Motor neuron (in vitro differentiated cells): Measurements from ENCODE around the gene MYH6. TPM values are rescaled to one million over a fixed set of nuclear protein-coding genes. Genes with fewer than 3 reads are reported as not detected.

Experiments used
- ATAC-seq, 8 experiments: fragments of 200-7000 bp; cut with Tn5 transposase; replicated peaks in 6 of 8; 2 replicates each; pipeline ENCODE4 v1.8.0; 2021; ENCODE audit warnings: mild to moderate bottlenecking in 8 of 8, moderate library complexity in 8 of 8
- H3K27ac ChIP-seq, 2 donors: fragments of 250-450 bp; sonication (Bioruptor Pico); 2 replicates each; pipeline ENCODE4 v1.9.0; 2021; ENCODE audit warnings: antibody characterized with exemption in 2 of 2, mild to moderate bottlenecking in 2 of 2, moderate library complexity in 1 of 2
- H3K4me1 ChIP-seq, 2 donors: fragments of 250-450 bp; sonication (Bioruptor Pico); replicated peaks in 1 of 2; 2 replicates each; pipeline ENCODE4 v1.6.1; 2021; ENCODE audit warnings: antibody characterized with exemption in 2 of 2, mild to moderate bottlenecking in 2 of 2, moderate library complexity in 1 of 2
- H3K4me3 ChIP-seq, 5 donors: fragments of 250-450 bp; sonication (Bioruptor Pico); 2 replicates each; pipeline ENCODE4 v1.9.0; 2021; ENCODE audit warnings: antibody characterized with exemption in 5 of 5, mild to moderate bottlenecking in 5 of 5, moderate library complexity in 4 of 5
- WGBS, 10 experiments: fragments of 450-650 bp; shearing (Covaris generic); methylation state at CpG; one replicate each; pipeline ENCODE4 v1.0.0; 2022; 5-methylcytosine and 5-hydroxymethylcytosine counted together
- in situ Hi-C, 9 experiments: fragments of 400-800 bp; cut with MboI; loops; one replicate each; pipeline ENCODE4 v1.15.0; 2021; ENCODE audit warnings: low sequenced_read_pairs in 9 of 9, low pct_unique_long_range_greater_than_20kb in 2 of 9; ENCODE audit not compliant: unreplicated experiment in 9 of 9
- total RNA-seq, 8 experiments: library from RNA; unstranded; fragments of 300-600 nt; gene quantifications; 2 replicates each; pipeline versions ENCODE4 v1.2.3 to v1.2.4, GENCODE V29; 2022

Gene MYH6
- total RNA-seq, 8 experiments from 2014 or later = 0.05 to 0.47 (median 0.14) TPM; not detected in 3

DNA sequence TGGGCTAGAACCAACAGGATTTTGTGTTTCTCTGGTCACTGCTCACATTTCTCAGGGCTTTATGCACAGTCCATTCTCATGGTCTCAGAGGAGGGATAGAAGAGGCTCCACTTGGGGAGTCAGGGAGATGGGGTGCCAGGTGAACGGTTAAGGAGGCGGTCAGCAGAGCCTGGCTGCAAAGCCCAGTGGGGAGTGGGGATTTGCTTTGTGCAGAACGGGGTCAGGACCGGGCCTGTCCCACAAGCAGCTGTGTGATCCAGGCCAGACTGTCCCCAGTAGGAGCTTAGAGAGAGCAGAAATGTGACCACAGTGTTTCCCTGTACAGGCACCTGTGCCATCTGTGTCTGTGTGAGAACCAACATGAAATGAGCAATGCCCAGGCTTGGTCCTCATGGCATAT is 27.1 kb downstream of the MYH6 start:
- H3K4me1 ChIP-seq = no peaks in the 10 kb centered on the region
- in situ Hi-C loops = no loop called here
- H3K4me3 ChIP-seq = no peak overlapping the region
- H3K27ac ChIP-seq = no peak overlapping the region
- ATAC-seq = no peak
- WGBS, 10 experiments = 42 to 60% methylated on average over 2 of the region's 4 CpGs; no CpG with 5 or more reads in 8 of the 10 experiments

DNA sequence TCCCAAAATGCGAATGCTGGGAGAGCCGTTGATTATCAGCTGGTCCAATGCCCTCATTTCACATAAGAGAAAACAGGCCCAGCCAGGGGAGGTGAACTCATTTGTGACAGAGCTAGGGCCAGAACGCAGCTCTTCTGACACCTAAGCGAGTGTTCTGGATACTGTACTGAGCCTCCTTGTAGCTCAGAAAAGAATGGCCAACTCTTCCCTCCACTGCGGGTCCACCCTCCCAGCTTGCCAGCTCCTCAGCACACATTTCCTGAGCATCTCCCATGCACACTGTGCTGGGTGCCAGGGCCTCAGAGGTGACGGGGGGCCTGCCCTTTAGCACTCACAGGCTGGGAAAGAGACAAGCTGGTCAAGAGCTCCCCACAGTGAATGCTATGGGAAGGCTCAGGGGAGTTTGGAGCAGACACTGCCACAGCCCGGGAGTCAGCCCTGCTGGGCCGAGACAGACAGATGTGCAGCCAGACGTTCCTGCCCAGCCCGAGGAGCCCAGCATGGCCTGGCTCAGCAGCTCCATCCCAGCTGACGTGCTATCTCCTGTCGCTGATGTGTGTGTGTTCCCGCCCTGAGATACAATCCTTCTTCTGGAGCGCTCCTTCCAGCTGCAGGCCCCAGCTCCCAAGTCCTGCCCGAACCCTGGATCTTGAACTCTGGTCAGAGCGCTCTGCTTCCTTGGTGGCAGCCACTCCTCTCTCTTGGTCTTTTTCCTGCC is 27.7 kb downstream of the MYH6 start:
- peak in 4 of 8 experiments; percentile 7 to 66 (median 32) for ATAC-seq
- H3K27ac ChIP-seq = no peak overlapping the region

DNA sequence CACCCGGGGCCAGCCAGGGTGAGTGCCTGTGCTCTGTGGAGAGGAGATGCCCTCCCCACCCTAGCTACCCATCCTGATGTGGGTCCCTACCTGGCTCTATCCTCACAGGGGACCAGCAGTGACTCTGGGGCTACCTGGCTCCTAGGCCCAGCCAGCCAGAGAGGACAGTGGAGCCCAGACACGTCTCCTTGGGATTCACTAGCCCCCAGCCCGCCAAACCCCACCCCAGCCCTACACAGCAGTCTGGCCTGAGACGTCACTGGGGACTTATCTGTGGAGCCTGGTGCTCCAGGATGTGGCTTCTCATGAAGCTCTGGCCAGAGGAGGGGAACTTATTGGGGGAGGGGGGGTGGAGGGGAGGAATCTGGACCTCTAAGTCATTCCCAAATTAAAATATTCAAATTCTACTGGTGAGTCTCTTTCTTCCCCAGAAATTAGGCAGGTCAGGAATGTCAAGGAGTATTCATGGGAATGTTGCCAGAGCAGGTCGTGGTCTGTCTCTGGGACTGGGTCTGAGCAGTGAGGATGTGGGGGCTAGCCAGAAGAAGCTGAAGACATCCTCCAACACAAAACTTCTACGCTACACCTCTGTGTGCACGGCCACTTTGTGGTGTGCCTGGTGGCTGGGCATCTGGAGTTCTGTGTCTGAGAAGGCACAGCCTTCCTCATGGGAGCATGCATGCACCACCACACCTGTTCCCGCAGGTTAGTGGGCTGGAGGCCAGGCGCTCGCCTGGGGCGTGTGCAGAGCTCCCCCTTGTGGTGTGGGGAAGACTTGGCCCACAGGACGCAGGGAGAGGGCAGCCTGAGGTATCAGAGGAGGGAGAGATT is 28.5 kb downstream of the MYH6 start:
- Histone ChIP-seq H3K27ac (no peak overlapping the region), H3K4me3 (no peak overlapping the region), H3K4me1 (no peaks in the 10 kb centered on the region)
- peak in 7 of 8 experiments; percentile 38 to 93 (median 74) for ATAC-seq
- in situ Hi-C loops = loop anchor here in 1 of 9 experiments (10.0 kb wide), 1 partner anchor 55 kb away; the partner anchor contains the start of gene PABPN1
- 33 to 85% (median 50%) methylated on average over 2 to 6 of the region's 12 CpGs; no CpG with 5 or more reads in 6 of the 10 experiments for WGBS, 10 experiments

More for the DNA sequence above, 27.7 kb downstream of the MYH6 start:
- in situ Hi-C loops = no loop called here
- Histone ChIP-seq H3K4me3 (no peak overlapping the region), H3K4me1 (no peaks in the 10 kb centered on the region)
- WGBS, 10 experiments = 7 to 100% (median 68%) methylated on average over 1 to 8 of the region's 16 CpGs; no CpG with 5 or more reads in 2 of the 10 experiments

DNA sequence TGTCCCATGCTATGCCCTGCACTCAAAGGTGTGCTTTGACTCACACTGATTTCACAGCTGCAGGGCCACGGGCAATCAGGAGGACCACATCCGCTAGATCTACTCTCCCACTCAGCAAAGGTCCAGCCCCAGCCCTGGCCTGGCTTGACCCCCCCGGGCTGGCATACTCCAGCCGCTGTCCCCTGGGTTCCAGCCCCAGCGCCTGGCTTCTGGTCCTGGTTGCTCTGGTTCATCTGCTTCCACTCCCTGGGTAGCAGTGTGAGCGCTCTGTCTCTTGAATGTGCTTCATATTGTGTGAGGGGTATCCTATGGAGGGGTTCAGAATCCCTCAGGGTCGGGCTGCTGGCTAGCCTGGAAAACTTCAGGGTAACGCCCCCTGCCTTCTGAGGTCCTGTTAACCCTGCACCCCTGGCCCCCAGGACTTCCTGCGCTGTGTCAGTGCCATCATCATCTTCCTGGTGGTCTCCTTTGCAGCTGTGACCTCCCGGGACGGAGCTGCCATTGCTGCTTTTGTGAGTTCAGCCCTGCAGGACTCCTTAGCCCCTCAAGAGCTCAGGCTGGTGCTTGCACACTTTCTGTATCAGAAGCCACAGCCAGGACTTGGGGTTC is 29.4 kb downstream of the MYH6 start:
- no peaks in the 10 kb centered on the region for H3K4me1 ChIP-seq
- H3K4me3 ChIP-seq = no peak overlapping the region
- H3K27ac ChIP-seq = no peak overlapping the region
- 40 to 100% (median 71%) methylated on average over 1 to 5 of the region's 11 CpGs; no CpG with 5 or more reads in 4 of the 10 experiments for WGBS, 10 experiments
- ATAC-seq = no peak
- in situ Hi-C loops = loop anchor here in 1 of 9 experiments (10.0 kb wide), 1 partner anchor 54 kb away; the partner anchor contains the start of gene PABPN1

DNA sequence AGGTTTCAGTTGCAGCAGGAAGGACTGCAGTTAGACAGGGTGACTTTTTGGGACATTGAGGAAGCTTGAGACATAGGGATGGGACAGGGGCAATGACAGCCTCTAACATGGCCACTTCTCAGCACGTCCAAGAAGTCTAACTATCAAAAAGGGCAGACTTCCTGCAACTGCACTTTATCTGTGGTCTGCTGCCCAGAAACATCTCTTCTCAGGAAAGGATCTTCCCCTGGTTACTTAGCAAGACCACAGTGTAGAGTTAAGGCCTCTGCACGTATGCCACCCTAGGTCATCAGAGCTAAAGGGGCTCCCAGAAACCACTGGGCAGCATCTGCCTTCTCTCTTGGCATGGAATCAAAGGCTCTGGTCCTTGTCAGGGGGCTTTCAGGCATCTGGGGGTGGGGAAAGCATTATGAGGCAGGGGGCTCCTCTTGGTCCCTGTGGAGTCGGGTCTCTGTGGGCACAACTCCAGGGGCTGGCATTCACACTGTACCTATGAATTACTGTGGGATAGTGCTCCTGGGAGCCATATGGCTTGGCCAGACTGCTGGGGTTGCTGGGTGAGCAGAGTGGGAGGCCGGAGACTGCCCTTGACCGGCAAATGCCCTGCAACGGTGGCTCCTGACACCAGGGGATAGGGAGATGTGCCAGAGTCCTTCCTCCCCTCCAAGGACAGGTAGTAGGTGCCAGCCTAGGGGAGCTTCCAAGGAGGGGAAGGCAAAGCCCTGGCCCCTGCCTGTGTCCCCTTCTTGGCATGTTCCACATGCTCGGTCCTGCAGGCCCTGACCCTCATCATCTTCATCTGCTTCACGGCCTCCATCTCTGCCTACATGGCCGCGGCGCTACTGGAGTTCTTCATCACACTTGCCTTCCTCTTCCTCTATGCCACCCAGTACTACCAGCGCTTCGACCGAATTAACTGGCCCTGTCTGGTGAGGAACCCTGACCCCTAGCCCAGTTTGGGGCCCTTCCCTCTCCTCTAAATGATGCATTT is 30.2 kb downstream of the MYH6 start:
- in situ Hi-C loops = loop anchor here in 1 of 9 experiments (10.0 kb wide), 1 partner anchor 53 kb away; the partner anchor contains the start of gene PABPN1
- no peak for ATAC-seq
- H3K4me3 ChIP-seq = no peak overlapping the region
- WGBS, 10 experiments = 28 to 100% (median 80%) methylated on average over 2 to 7 of the region's 14 CpGs; no CpG with 5 or more reads in 3 of the 10 experiments
- no peak overlapping the region for H3K27ac ChIP-seq
- no peaks in the 10 kb centered on the region for H3K4me1 ChIP-seq

DNA sequence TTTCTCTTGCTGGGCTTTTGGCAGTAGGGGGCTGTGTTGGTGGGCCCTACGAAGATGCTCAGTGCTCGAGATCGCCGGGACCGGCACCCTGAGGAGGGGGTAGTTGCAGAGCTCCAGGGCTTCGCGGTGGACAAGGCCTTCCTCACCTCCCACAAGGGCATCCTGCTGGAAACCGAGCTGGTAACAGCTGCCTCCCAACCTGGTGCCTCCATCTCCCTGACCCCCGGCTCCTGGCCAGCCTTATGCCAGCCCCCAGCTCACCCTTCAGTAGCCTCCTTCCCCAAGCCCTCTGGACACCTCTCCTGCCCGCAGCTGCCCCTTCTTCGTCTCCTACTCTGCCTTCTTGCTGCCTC is 30.9 kb downstream of the MYH6 start:
- Histone ChIP-seq H3K4me3 (no peak overlapping the region), H3K4me1 (no peaks in the 10 kb centered on the region), H3K27ac (no peak overlapping the region)
- no peak for ATAC-seq
- WGBS, 10 experiments = 30 to 53% (median 45%) methylated on average over 1 to 4 of the region's 11 CpGs; no CpG with 5 or more reads in 6 of the 10 experiments
- in situ Hi-C loops = loop anchor here in 1 of 9 experiments (10.0 kb wide), 1 partner anchor 52 kb away; the partner anchor contains the start of gene PABPN1

DNA sequence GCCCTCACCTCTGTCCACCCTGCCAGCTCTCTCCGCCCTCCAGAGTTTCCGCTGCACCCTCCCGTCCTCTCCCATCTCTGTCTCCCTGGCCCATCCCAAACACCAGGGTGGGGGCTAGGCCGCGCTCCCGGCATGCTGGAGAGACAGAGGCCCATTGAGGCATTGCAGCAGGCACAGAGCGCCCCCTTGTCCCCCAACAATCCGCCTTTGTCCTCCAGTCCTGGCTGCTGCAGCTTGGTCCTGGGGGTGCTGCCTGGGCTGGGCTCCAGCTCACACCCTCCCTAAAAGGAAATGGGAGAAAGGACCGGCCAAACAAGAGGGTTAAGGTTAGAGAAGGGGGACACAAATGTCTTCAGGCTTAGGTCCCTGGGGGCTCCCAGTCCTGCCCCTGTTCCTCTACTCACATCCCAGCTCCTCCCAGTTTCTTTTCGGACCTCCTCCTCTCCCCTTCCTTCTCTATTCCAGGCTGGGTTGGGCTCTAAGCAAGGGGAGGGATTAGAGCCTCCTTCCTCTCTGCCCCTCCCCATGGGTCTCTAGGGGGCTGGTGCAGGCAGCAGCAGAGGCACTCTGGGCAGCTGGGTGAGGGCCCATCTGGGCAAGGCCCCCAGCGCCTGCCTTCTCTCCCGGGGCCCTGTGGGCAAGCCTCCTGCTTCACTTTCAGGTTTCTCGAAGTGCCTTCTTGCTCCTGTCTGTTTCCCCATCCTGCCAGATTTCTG is 31.4 kb downstream of the MYH6 start, which contains the start of gene CMTM5:
Gene CMTM5 (plus strand): TSS at position 565 of the 716 bp plus-strand sequence. CDS start 206 bp downstream, outside the sequence.
- no peak within 1 kb of the TSS for H3K4me3 ChIP-seq
- WGBS, 10 experiments = 20 to 100% (median 49%) methylated on average over 1 to 4 of the region's 13 CpGs; no CpG with 5 or more reads in 4 of the 10 experiments
- no peaks in the 10 kb centered on the region for H3K4me1 ChIP-seq
- in situ Hi-C loops = loop anchor here in 1 of 9 experiments (10.0 kb wide), 1 partner anchor 52 kb away; the partner anchor contains the start of gene PABPN1
- no peak within 1 kb of the TSS for H3K27ac ChIP-seq
- ATAC-seq = peak in 2 of 8 experiments; percentile 36 to 54

DNA sequence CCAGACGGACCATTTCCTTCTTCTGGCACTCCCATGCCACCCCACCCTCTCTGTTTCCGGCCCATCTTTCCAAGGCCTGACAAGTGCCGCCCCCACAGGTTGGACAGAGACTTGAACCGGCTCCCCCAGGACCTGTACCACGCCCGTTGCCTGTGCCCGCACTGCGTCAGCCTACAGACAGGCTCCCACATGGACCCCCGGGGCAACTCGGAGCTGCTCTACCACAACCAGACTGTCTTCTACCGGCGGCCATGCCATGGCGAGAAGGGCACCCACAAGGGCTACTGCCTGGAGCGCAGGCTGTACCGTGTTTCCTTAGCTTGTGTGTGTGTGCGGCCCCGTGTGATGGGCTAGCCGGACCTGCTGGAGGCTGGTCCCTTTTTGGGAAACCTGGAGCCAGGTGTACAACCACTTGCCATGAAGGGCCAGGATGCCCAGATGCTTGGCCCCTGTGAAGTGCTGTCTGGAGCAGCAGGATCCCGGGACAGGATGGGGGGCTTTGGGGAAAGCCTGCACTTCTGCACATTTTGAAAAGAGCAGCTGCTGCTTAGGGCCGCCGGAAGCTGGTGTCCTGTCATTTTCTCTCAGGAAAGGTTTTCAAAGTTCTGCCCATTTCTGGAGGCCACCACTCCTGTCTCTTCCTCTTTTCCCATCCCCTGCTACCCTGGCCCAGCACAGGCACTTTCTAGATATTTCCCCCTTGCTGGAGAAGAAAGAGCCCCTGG is 32.4 kb downstream of the MYH6 start:
- WGBS, 10 experiments = 29 to 100% (median 93%) methylated on average over 1 to 6 of the region's 21 CpGs; no CpG with 5 or more reads in 3 of the 10 experiments
- H3K4me3 ChIP-seq = no peak overlapping the region
- in situ Hi-C loops = loop anchor here in 1 of 9 experiments (10.0 kb wide), 1 partner anchor 51 kb away; the partner anchor contains the start of gene PABPN1
- no peak overlapping the region for H3K27ac ChIP-seq
- H3K4me1 ChIP-seq = no peaks in the 10 kb centered on the region
- no peak for ATAC-seq

DNA sequence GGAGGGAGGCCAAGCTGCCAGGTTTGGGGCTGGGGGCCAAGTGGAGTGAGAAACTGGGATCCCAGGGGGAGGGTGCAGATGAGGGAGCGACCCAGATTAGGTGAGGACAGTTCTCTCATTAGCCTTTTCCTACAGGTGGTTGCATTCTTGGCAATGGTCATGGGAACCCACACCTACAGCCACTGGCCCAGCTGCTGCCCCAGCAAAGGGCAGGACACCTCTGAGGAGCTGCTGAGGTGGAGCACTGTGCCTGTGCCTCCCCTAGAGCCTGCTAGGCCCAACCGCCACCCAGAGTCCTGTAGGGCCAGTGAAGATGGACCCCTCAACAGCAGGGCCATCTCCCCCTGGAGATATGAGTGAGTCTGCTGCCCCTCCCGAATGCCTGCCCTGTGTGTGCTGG is 35.0 kb downstream of the MYH6 start:
- no peak overlapping the region for H3K4me3 ChIP-seq
- no peaks in the 10 kb centered on the region for H3K4me1 ChIP-seq
- in situ Hi-C loops = loop anchor here in 1 of 9 experiments (10.0 kb wide), 1 partner anchor 48 kb away; the partner anchor contains the start of gene PABPN1
- whole genome bisulfite sequencing, 10 experiments = 0 to 80% (median 30%) methylated on average over 1 of the region's 3 CpGs; no CpG with 5 or more reads in 6 of the 10 experiments
- no peak overlapping the region for H3K27ac ChIP-seq
- no peak for ATAC-seq

DNA sequence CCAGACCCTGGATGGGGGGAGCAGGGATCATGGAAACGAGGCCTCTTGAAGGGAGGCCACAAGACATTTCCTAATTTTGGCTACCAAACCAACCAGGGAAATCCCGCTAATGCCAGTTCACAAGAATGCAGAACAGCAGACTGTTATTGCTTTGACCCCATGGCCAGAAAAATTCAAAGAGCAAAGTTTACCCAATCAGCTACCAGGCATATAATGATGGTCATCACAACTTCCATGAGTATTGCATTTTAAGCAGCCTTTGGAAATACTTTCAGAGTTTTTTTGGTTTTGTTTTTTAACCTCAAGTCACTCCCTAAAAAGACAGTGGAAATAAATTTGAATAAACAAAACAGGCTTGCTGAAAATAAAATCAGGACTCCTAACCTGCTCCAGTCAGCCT is 35.6 kb downstream of the MYH6 start, which contains the start of gene IL25:
Gene IL25 (plus strand): TSS at position 301 of the 400 bp plus-strand sequence.
- 13 to 75% (median 39%) methylated on average over 1 to 2 of the region's 2 CpGs; no CpG with 5 or more reads in 4 of the 10 experiments for WGBS, 10 experiments
- Histone ChIP-seq H3K27ac (no peak within 1 kb of the TSS), H3K4me3 (no peak within 1 kb of the TSS), H3K4me1 (no peaks in the 10 kb centered on the region)
- in situ Hi-C loops = loop anchor here in 1 of 9 experiments (10.0 kb wide), 1 partner anchor 48 kb away; the partner anchor contains the start of gene PABPN1
- ATAC-seq = no peak
